ENCODE measurements around the gene WTAP. TPM values are rescaled to one million over a fixed set of nuclear protein-coding genes. Genes with fewer than 3 reads are reported as not detected.
A peak's percentile ranks its signal among the peaks of the same experiment; 100 is the strongest.

WTAP gene
- total RNA-seq, 1 experiment from 2014 or later = 114 TPM

- peak overlapping the region; percentile 61 for H3K27ac Mint-ChIP-seq (ENCODE audit: unreplicated experiment)
- Histone ChIP-seq H3K36me3 (ENCODE audit: control insufficient read depth, insufficient read depth, low read length) (no peaks in the 10 kb centered on the region), H3K4me3 (ENCODE audit: low read depth, low read length) (no peak overlapping the region), H3K4me1 (peaks cover 42% of the 10 kb centered on the region), H3K27me3 (replicated peaks; ENCODE audit: control insufficient read depth, insufficient read depth, low read length) (no peaks in the 10 kb centered on the region), H3K9me3 (no peaks in the 10 kb centered on the region)
- no peak overlapping the region for H3K4me3 Mint-ChIP-seq (ENCODE audit: unreplicated experiment)
- H3K36me3 Mint-ChIP-seq (ENCODE audit: insufficient read depth, unreplicated experiment) = peaks cover 18% of the 10 kb centered on the region
- no peaks in the 10 kb centered on the region for H3K9me3 Mint-ChIP-seq (ENCODE audit: unreplicated experiment)
- TF ChIP-seq, protein P1, sequence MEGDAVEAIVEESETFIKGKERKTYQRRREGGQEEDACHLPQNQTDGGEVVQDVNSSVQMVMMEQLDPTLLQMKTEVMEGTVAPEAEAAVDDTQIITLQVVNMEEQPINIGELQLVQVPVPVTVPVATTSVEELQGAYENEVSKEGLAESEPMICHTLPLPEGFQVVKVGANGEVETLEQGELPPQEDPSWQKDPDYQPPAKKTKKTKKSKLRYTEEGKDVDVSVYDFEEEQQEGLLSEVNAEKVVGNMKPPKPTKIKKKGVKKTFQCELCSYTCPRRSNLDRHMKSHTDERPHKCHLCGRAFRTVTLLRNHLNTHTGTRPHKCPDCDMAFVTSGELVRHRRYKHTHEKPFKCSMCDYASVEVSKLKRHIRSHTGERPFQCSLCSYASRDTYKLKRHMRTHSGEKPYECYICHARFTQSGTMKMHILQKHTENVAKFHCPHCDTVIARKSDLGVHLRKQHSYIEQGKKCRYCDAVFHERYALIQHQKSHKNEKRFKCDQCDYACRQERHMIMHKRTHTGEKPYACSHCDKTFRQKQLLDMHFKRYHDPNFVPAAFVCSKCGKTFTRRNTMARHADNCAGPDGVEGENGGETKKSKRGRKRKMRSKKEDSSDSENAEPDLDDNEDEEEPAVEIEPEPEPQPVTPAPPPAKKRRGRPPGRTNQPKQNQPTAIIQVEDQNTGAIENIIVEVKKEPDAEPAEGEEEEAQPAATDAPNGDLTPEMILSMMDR (IDR thresholded peaks at IDR 0.05; ENCODE audit: insufficient read depth in 1 of 2, low read depth in 1 of 2, low read length in 1 of 2, severe bottlenecking in 1 of 2, unreplicated experiment in 1 of 2) = no peak
- POLR2A ChIA-PET = interaction anchor here (3.2 kb wide), 1 partner anchor 15 kb away, joined by 42 read pairs; the partner anchor contains the start of genes MRPL18 and TCP1
- H3K4me1 Mint-ChIP-seq (ENCODE audit: low read depth, unreplicated experiment) = peaks cover 21% of the 10 kb centered on the region
- DNase-seq = no peak
- no TSS peak for BruUV-seq (replicated peaks)
- H3K27me3 Mint-ChIP-seq (ENCODE audit: insufficient read depth, unreplicated experiment) = no peaks in the 10 kb centered on the region
- CTCF ChIA-PET = no interaction called here
- intact Hi-C loops (cut with micrococcal nuclease; ENCODE audit: unreplicated experiment) = loop anchor here (5.0 kb wide), 2 partner anchors 47 to 102 kb away; no protein-coding TSS in a partner anchor
Observed at GRCh38 chr6:159805440-159806020, 78.2 kb downstream of the WTAP start.

Other genes with a start within 250 kb of the WTAP start
- gene SOD2, start 34.3 kb upstream of the WTAP start, total RNA-seq (2022) = 109 and 110 TPM in 2 replicates
- 122 and 131 TPM in 2 replicates for gene ACAT2, start 34.5 kb downstream of the WTAP start, total RNA-seq (2022)
- 286 and 333 TPM in 2 replicates for gene TCP1, start 62.1 kb downstream of the WTAP start, total RNA-seq (2022)
- gene MRPL18, start 63.0 kb downstream of the WTAP start, total RNA-seq (2022) = 71.1 and 81.0 TPM in 2 replicates
- gene PNLDC1, start 72.8 kb downstream of the WTAP start, total RNA-seq (2022) = 0.26 and 0.32 TPM in 2 replicates
- not detected in 2 replicates for gene MAS1, start 163.5 kb downstream of the WTAP start, total RNA-seq (2022)
- 91.1 and 92.2 TPM in 2 replicates for gene IGF2R, start 241.6 kb downstream of the WTAP start, total RNA-seq (2022)

Data from Caco-2 (cell line).